Stimulated activated CD4-positive, alpha-beta T cell treated with anti-CD3 and anti-CD28 coated beads, Interleukin-2, amount 100 ng/mL, for 48 hours (primary cell): ENCODE measurements around the gene TRAK1.

Source experiments
- DNase-seq, 2 donors: peaks; one replicate each; pipeline ENCODE4 v3.0.0-alpha.2; 2020

TRAK1 gene

GRCh38 chr3:42183991-42184632 lies 93.0 kb downstream of the TRAK1 start:
- no peak for DNase-seq

DNA sequence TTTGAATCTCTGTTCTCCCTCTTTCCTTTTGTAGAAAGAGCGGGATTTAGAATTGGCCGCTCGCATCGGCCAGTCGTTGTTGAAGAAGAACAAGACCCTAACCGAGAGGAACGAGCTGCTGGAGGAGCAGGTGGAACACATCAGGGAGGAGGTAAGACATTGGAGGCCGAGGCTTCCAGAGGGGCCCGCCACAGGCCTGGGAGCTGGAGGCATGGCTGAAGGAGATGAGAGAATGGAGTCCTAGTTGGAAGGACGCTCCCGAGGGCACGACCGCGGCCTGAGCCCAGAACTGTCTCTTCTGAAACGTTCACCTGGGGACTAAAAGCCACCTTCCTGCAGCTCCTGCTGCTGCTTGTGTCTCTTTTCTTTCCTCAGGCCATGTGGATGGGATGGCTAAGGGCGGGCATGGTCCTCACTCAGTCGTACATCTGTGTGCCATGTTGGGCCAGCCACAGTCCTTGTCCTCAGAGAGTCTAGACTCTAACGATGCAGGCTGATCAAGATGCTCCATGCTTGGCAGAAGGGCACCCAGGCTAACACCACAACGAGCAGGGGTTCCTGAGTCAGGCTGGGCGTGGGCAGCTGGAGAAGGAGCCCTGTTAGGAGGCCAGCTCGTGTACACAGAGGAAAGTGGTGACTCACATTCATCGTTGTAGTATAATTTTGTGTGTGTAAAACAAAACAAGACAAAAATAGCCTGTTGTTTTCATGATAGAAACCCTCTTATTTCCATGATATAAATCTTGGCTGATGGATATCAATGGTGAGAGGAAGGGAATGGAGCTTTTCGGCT lies 93.7 kb downstream of the TRAK1 start:
- no peak for DNase-seq

DNA sequence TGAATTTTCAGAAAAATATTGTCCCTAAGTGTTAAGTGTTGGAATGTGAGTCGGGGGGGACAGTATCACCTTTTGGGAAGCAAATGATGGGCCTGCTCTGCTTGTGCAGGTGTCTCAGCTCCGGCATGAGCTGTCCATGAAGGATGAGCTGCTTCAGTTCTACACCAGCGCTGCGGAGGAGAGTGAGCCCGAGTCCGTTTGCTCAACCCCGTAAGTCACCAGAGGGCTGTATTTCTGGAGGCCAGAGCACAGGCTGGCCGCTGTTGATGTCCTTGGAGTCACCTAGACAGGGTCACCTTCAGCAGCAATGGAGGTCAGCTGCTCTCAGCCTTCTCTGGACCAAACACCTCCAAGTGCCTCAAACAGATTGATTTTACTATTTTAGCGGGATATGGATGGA lies 96.8 kb downstream of the TRAK1 start:
- DNase-seq: no peak

DNA sequence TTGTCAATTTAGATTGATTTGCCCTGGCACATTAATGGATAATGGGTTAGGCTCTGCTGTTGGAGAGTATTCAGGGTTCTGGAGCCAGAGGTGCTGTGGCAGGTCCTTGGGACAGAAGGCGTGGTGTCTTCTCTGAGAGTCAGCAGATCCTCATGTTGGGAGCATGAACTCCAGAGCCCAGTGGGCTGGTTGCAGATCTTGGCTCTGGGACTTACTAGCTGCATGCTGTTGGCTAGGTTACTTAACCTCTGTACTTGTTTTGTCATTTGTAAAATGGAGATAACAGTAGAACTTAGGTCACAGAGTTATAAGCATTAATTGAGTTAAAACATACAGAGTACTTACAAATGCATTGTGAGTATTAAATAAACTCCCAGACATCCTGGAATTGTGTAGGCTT lies 97.2 kb downstream of the TRAK1 start:
- DNase-seq: no peak

DNA sequence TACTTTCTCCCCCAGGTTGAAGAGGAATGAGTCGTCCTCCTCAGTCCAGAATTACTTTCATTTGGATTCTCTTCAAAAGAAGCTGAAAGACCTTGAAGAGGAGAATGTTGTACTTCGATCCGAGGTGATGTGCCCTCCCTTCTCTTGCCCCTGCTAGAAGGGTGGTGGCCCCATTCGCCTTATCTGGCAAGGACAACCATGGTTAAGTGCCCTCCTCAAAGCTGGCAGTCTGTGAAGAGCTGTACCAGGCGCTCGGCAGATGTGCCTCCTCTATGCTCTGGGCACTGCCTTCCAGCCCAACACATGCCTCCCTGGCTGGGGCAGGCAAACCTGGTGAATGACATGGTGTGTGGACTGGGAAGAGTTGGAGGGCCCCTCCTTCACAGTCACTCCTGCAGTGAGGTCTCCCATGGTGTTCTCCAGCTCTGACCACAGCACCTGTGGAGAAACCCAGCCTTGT lies 97.9 kb downstream of the TRAK1 start:
- no peak for DNase-seq

GRCh38 chr3:42189736-42190135 lies 98.6 kb downstream of the TRAK1 start:
- no peak for DNase-seq

DNA sequence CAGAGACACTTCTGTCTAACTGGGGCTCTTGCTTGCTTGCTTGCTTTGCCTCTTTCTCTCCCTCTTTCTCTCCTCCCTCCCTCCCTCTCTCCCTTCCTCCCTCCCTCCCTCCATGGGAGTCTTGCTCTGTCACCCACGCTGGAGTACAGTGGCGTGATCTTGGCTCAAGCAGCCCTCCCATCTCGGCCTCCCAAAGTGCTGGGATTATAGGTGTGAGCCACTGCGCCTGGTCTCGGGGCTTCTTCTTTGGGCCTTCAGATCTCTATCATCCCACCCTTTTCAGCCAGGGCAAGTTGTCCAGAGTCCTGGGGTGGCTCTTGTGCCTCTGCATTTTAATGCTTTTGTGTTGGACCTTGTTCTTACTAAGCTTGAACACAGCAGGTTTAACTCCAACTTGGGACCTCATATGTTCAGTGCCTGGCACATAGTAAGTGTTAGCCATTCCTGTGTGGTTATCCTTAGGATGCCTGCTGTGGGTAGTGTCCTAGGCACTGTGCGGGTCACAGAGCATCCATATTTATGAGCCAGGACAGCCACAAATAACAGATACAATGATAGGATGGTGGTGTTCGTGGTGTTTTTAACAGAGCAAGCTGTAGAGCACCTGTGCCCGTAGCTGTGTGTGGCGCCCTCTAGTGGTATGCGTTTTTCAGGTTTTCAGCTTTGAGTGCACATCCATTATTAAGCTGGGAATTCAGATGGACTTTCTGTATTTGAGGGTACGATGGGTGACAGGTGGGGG lies 99.7 kb downstream of the TRAK1 start:
- DNase-seq: peak; percentile 79 to 80

GRCh38 chr3:42191443-42191747 lies 100.2 kb downstream of the TRAK1 start:
- DNase-seq: no peak

DNA sequence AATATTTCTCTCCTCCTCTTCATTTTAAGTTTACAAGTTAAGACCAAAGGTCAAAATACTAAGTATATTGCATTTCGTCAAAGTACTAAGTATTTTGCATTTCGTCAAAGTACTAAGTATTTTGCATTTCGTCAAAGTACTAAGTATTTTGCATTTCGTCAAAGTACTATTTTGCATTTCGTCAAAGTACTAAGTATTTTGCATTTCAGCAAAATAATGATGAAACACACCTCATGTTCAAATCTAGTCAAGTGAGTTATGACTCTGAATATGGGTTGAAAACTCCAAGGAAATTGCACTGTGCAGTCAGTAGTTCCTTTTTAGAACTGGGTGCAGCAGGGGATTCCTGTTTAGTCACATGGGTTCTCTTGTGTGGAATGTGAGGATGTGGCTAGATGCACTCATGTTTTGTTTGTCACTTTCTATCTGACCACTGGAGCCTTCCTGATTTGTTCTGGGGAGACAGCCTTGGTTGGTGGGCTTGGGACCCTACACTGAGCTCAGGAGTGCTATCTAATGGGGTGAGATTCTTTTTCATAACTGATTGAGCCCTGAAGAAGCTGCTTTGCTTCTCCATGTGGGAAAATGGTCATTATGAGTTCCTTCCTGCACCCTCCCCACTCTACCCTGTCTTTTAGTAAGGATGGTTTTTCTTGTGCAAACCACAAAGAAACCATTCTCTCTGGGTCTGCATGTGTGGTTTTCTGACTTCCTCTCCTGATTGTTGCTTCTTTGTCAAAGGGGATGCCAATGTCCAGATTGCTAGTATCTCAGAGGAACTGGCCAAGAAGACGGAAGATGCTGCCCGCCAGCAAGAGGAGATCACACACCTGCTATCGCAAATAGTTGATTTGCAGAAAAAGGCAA lies 101.4 kb downstream of the TRAK1 start:
- DNase-seq: no peak

- no peak for DNase-seq
Measured at GRCh38 chr3:42194943-42195510, 103.9 kb downstream of the TRAK1 start.

GRCh38 chr3:42195879-42196330 lies 104.7 kb downstream of the TRAK1 start:
- no peak for DNase-seq

DNA sequence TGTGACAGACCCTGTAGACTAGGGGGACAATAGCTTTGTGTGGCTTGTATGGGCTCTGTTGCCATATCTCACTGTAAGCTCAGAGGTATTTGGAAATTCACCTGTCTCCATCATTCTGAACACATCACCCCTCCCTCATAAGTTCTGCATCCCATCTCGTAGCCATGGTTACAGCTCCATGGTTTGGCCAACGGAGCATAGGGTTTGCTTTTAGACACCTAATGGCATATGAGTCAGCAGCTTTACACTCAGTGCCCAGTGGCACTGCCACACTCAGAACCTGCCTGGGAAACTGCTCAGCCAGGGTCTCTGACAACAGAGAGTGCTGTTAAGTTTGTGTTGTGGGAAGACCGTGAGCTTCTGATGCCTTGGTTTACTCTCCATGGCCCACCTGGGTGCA lies 107.6 kb downstream of the TRAK1 start:
- no peak for DNase-seq

- no peak for DNase-seq
Measured at GRCh38 chr3:42202217-42202865, 111.2 kb downstream of the TRAK1 start.

GRCh38 chr3:42204867-42205599 lies 113.9 kb downstream of the TRAK1 start:
- no peak for DNase-seq

DNA sequence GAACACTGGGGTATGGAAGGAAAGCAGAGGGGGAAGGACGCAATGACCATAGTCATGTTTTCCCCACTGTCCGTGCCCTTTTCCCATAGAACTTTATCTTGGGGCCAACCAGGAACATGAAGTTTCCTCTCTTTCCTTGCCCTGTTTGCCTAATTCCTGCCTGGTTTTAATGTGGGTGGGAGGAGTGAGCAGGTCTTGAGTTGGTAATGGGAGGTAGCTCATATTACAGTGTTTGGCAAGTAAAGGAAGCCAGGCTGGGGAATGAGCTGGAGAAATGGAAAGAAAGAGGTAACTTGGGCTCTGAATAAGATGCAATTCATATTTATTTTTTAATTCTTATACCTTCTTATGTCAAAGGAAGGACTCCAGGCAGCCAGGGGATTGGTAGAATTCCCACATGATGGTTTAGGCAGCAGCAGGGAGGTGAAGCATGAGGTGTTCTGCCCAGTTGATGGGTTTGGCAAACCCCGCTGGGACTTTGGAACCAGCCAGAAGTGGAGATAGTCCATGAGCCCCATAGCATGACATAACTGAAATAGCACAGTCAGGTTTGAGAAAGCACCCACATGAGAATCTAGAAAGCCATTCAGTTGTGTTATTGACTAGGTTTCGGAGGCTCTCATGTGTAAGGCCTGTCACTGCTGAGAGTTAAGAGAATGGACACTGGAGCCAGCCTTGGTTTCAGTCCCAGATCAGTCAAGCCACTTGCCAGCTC lies 114.8 kb downstream of the TRAK1 start:
- DNase-seq: no peak

- DNase-seq: no peak
Measured at GRCh38 chr3:42209917-42210316, 118.8 kb downstream of the TRAK1 start.

GRCh38 chr3:42210726-42211125 lies 119.6 kb downstream of the TRAK1 start:
- DNase-seq: no peak

- DNase-seq: no peak
Measured at GRCh38 chr3:42213417-42213816, 122.3 kb downstream of the TRAK1 start.

DNA sequence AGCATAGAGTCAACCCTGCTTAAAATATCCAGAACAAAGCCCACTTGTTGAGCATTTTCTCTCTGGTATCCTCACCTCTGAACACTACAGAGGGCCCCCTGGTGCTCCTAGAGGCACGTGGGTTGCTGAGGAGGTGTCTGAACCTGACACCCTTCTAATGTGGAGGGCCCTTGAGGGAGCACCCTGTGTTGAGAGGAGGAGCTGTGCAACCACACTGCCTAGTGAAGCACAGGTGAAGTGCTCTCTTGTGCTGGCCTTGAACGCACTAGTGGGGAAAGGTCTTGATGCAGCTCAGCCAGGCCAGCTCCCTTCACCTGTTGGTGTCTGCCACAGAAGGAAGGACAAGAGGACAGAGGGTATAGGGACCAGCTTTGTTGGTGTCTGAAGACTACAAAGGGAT lies 122.9 kb downstream of the TRAK1 start:
- no peak for DNase-seq

- DNase-seq: no peak
Measured at GRCh38 chr3:42214565-42215283, 123.6 kb downstream of the TRAK1 start.
